D721Med (cell line): Measurements from ENCODE around the gene METAP1.
"Not testable (repeated sequence)": the region's sequence is repeated elsewhere in the genome, so short reads cannot be mapped to it uniquely, and the experiment has no call there.

Experiments used
- DNase-seq: peaks from one replicate; pipeline ENCODE4 v3.0.0; 2011; ENCODE audit warnings: low spot score; ENCODE audit not compliant: insufficient read length
- FAIRE-seq: peaks from 2 replicates; lab custom pipeline; 2011; peaks lifted over from hg19 to GRCh38; lab: Jason Lieb, UNC
- CTCF ChIP-seq: IDR thresholded peaks from 2 replicates; pipeline ENCODE4 v1.5.1; 2012; ENCODE audit warnings: mild to moderate bottlenecking, control low read depth; ENCODE audit not compliant: insufficient read depth; ENCODE audit errors: missing control alignments

METAP1 gene

GRCh38 chr4:98977557-98977956 lies 18.0 kb upstream of the METAP1 start:
- no peak for TF ChIP-seq CTCF
- FAIRE-seq: no peak

GRCh38 chr4:98987720-98988119 lies 7.8 kb upstream of the METAP1 start:
- no peak for FAIRE-seq
- no peak for DNase-seq
- TF ChIP-seq CTCF: no peak

More at GRCh38 chr4:98977557-98977956, 18.0 kb upstream of the METAP1 start:
- DNase-seq: no peak

GRCh38 chr4:98992835-98993234 lies 2.7 kb upstream of the METAP1 start:
- not testable (repeated sequence) for FAIRE-seq, DNase-seq

- FAIRE-seq (no peak), DNase-seq (no peak)
- TF ChIP-seq CTCF: no peak
These were observed 2.0 kb upstream of the METAP1 start for GRCh38 chr4:98993419-98994071.

GRCh38 chr4:98994474-98995182 lies 893 bp upstream of the METAP1 start:
- no peak for TF ChIP-seq CTCF
- no peak for FAIRE-seq
- DNase-seq: no peak

- FAIRE-seq (no peak), DNase-seq (no peak)
- no peak for TF ChIP-seq CTCF
These were observed 689 bp downstream of the METAP1 start for GRCh38 chr4:98996056-98996764.

- no peak for FAIRE-seq
- TF ChIP-seq CTCF: no peak
- DNase-seq: no peak
These were observed 1.2 kb downstream of the METAP1 start for GRCh38 chr4:98996765-98997068.
